Gastroesophageal sphincter (tissue), 4 donors: ENCODE results near the gene CERS4. TPM values are rescaled to one million over a fixed set of nuclear protein-coding genes. Genes with fewer than 3 reads are reported as not detected.
"Not testable (repeated sequence)": the region's sequence is repeated elsewhere in the genome, so short reads cannot be mapped to it uniquely, and the experiment has no call there.

Source experiments
- ATAC-seq: fragments of 150-250 bp; one replicate; pipeline ENCODE4 v1.9.1; 2016; ENCODE audit warnings: mild to moderate bottlenecking, moderate library complexity
- H3K27ac ChIP-seq, 4 donors: fragments of 200-600 bp; sonication (generic) in 3 of 4; 1 replicate in 3 of 4; 2 replicates in 1 of 4; pipeline ENCODE4 v1.5.1; 2016 to 2019
- H3K27me3 ChIP-seq: fragments of 200-600 bp; sonication (generic); one replicate; pipeline ENCODE4 v1.5.1; 2019
- H3K36me3 ChIP-seq, 2 donors: fragments of 200-600 bp; sonication (generic); one replicate each; pipeline ENCODE4 v1.5.1; 2019; ENCODE audit warnings: control low read depth in 1 of 2
- H3K4me1 ChIP-seq, 3 donors: fragments of 200-600 bp; sonication (generic); 1 replicate in 2 of 3; 2 replicates in 1 of 3; pipeline ENCODE4 v1.5.1; 2016 to 2019; ENCODE audit warnings: control low read depth in 2 of 3
- H3K4me3 ChIP-seq, 2 donors: fragments of 200-600 bp; sonication (generic); one replicate each; pipeline ENCODE4 v1.5.1; 2019; ENCODE audit warnings: mild to moderate bottlenecking in 1 of 2, moderate library complexity in 1 of 2
- H3K9me3 ChIP-seq, 3 donors: fragments of 200-600 bp; sonication (generic); one replicate each; pipeline ENCODE4 v1.5.1; 2017 to 2019; ENCODE audit warnings: control low read depth in 2 of 3
- EP300 ChIP-seq: sonication (generic); formaldehyde crosslinking; IDR thresholded peaks from one replicate; pipeline ENCODE4 v1.6.1; 2017; ENCODE audit warnings: antibody characterized with exemption, mild to moderate bottlenecking
- POLR2A ChIP-seq, 2 donors: fragments of 450-650 bp; IDR thresholded peaks; one replicate each; pipeline ENCODE4 v1.6.1; 2017; ENCODE audit warnings: antibody characterized with exemption in 2 of 2, mild to moderate bottlenecking in 2 of 2, moderate library complexity in 1 of 2
- POLR2AphosphoS5 ChIP-seq: sonication (generic); formaldehyde crosslinking; IDR thresholded peaks from one replicate; pipeline ENCODE4 v1.6.1; 2017; ENCODE audit warnings: antibody characterized with exemption
- WGBS, 2 donors: methylation state at CpG; one replicate each; pipeline ENCODE4 v1.1.5; 2018; ENCODE audit warnings: low coverage in 1 of 2; 5-methylcytosine and 5-hydroxymethylcytosine counted together
- total RNA-seq, 4 donors: library from RNA; depleted of rRNA; stranded (reverse); fragments of >200 nt; gene quantifications; one replicate each; pipeline ENCODE4 v1.1.0, GENCODE V29; 2016
- TF ChIP-seq, protein P1 (sequence below), 4 experiments: fragments of 200-600 bp in 2 of 4; fragments of 450-650 bp in 2 of 4; sonication (generic) in 1 of 4; IDR thresholded peaks; one replicate each; pipeline ENCODE4 v1.5.1; 2017 to 2019; ENCODE audit warnings: antibody characterized with exemption in 4 of 4, mild to moderate bottlenecking in 2 of 4, moderate library complexity in 2 of 4

CERS4 gene
- total RNA-seq, 4 donors from 2014 or later, result 24.8 to 33.8 (median 31.9) TPM

DNA sequence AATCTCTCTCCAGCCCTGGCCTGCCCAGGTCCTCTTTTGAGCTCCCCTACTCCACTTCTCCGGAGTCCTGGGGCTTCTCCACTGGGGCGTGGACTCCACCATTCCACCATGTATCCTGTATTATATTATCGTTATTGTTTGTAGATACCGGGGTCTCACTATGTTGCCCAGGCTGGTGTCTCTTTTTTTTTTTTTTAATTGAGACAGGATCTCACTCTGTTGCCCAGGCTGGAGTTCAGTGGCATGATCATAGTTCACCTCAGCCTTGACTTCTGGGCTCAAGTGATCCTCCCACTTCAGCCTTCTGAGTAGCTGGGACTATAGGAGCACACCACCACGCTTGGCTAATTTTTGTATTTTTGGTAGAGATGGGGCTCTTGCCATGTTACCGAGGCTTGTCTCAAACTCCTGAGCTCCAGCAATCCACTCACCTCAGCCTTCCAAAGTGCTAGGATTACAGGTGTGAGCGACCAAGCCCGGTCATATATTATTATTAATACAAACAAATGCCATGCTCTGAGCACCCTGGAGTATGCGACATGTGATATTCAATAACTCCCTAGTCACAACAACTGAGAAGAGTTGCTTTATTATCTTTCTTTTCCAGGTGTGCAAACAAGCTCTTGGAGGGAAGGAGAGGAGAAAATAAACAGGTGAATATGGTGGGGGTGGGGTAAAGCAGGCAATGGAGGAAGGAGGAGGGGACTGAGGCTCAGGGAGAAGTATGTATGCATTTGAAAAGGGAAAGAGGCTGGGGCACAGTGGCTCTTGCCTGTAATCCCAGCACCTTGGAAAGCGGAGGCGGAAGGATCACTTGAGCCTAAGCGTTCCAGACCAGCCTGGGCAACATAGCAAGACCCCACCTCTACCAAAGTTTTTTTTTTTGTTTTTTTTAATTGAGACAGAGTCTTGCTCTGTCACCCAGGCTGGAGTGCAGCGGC lies 2.8 kb upstream of the CERS4 start:
- peaks cover 0 to 29% (median 7%) of the 10 kb centered on the region in 3 donors for H3K4me1 ChIP-seq
- no peak overlapping the region for H3K4me3 ChIP-seq
- TF ChIP-seq, protein P1, sequence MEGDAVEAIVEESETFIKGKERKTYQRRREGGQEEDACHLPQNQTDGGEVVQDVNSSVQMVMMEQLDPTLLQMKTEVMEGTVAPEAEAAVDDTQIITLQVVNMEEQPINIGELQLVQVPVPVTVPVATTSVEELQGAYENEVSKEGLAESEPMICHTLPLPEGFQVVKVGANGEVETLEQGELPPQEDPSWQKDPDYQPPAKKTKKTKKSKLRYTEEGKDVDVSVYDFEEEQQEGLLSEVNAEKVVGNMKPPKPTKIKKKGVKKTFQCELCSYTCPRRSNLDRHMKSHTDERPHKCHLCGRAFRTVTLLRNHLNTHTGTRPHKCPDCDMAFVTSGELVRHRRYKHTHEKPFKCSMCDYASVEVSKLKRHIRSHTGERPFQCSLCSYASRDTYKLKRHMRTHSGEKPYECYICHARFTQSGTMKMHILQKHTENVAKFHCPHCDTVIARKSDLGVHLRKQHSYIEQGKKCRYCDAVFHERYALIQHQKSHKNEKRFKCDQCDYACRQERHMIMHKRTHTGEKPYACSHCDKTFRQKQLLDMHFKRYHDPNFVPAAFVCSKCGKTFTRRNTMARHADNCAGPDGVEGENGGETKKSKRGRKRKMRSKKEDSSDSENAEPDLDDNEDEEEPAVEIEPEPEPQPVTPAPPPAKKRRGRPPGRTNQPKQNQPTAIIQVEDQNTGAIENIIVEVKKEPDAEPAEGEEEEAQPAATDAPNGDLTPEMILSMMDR (IDR thresholded peaks at IDR 0.05), result no peak
- no peak for TF ChIP-seq EP300
- no peak for TF ChIP-seq POLR2A (IDR thresholded peaks at IDR 0.05)
- TF ChIP-seq POLR2AphosphoS5, result no peak
- no peaks in the 10 kb centered on the region for H3K36me3 ChIP-seq
- WGBS, 2 donors, result 89 to 95% methylated on average over 10 of the region's 13 CpGs
- no peak overlapping the region for H3K27ac ChIP-seq
- H3K9me3 ChIP-seq, result no peaks in the 10 kb centered on the region
- no peaks in the 10 kb centered on the region for H3K27me3 ChIP-seq
- ATAC-seq, result no peak

DNA sequence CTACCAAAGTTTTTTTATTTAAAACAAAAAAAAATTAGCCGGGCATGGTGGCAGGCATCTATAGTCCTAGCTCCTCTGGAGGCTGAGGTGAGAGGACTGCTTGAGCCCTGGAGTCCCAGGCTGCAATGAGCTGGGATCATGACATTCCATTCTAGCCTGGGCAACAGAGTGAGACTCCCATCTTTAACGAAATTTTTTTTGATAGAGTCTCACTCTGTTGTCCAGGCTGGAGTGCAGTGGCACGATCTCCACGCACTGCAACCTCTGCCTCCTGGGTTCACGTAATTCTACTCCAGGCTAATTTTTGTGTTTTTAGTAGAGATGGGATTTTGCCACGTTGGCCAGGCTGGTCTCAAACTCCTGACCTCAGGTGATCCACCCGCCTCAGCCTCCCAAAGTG lies 1.8 kb upstream of the CERS4 start:
- H3K27ac ChIP-seq, H3K36me3 ChIP-seq, H3K4me3 ChIP-seq, H3K27me3 ChIP-seq, H3K9me3 ChIP-seq, ATAC-seq: not testable (repeated sequence)
- WGBS, 2 donors, result 93 to 96% methylated on average over 4 to 5 of the region's 7 CpGs
- H3K4me1 ChIP-seq, result peaks cover 0 to 36% (median 7%) of the 10 kb centered on the region in 3 donors

DNA sequence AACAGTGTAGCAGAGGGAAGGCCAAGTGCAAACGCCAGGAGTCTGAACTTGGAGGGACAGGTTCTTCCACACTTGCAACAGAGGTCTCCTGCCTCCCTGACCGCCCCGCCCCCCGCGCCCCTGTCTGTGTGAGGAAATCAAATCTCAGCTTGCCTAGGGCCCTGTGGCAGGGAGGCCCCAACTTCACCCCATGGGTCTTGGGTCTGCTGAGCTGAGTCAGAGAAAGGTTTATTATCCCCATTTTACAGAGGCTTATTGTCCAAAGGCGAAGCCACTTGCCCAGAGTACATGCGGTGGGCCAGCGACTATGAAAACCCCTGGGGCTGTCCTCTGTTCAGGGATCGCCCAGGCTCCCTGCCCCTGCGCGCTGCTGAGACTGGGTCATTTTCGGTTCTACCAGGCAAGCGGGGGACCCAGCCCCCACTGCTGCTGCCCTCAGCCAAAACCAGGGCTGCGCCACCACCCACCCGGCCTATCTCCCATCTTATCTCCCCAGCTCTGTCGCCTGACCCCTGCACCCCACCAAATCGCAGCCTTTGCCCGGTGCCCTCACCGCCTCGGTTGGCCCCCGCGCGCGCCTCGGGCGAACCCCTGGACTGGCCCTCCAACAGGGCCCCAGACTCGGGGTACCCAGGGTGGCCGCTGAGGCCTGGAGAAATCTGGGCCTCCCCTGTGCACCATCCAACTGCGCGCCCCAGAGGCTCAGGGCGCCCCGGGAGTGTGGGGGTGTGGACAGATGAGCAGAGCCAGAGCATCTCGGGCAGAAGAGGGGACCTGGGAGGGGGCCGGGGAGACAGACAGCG lies 850 bp upstream of the CERS4 start:
- 43 to 57% methylated on average over 5 of the region's 35 CpGs for WGBS, 2 donors
- Histone ChIP-seq H3K27me3 (no peaks in the 10 kb centered on the region), H3K9me3 (no peaks in the 10 kb centered on the region), H3K27ac (peak overlapping the region in 3 of 4 donors; percentile 79 to 82 (median 81)), H3K36me3 (no peaks in the 10 kb centered on the region), H3K4me1 (peaks cover 0 to 36% (median 7%) of the 10 kb centered on the region in 3 donors), H3K4me3 (peak overlapping the region; percentile 54 to 97)
- no peak for ATAC-seq
- no peak for TF ChIP-seq POLR2A (IDR thresholded peaks at IDR 0.05)
- TF ChIP-seq, protein P1 (IDR thresholded peaks at IDR 0.05), result no peak
- TF ChIP-seq EP300, result no peak
- TF ChIP-seq POLR2AphosphoS5, result no peak

DNA sequence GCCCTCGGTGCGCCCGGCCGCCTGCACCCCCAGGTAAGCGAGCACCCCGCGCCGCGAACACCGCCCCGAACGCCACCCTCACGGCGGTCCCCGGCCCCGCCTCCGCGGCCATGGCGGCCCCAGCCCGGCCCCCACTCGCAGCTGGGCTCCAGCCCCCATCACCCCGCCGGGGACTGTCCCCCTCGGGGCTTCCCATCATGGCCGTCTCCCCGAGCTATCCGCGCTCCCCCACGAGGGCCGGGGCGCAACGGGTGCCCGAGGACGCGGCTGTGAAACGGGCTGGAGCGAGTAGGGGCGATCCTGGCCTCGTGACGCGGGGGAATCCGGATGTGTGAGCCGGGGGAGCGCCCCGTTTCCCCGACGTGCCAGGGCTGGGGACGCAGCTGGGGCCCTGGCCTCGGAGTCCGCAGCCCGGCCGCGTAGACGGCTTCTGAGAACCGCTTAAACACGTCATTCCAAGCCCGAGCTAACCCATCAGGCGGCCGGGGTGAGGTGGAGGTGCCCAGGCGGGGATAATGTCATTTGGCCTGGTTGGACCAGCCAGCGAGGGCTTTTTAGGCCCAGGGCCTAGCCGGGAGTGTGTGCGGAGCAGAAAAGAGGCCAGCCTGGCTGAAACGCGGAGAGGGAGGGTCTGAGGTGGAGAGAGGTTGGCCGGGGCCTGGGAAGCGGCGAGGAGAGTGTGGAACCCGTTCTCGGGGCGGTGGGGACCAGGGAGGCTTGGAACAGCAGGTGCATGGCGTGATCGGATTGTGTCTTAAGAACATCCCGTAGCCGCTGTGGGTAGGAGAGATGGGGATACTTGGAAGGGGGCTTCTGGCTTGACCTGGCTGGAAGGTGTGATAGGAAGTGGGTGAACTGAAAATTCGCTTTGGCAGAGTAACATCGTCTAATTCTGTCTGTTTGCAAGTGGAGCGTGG lies 550 bp downstream of the CERS4 start:
- ATAC-seq, result peak; percentile 53
- TF ChIP-seq, protein P1 (IDR thresholded peaks at IDR 0.05), result peak in 1 of 4 experiments; percentile 9
- TF ChIP-seq EP300 (no peak), POLR2AphosphoS5 (peak; percentile 28), POLR2A (IDR thresholded peaks at IDR 0.05) (peak in 1 of 2 donors; percentile 43)
- peak overlapping the region; percentile 54 to 97 for H3K4me3 ChIP-seq
- H3K36me3 ChIP-seq, result peaks cover 0 to 5% of the 10 kb centered on the region in 2 donors
- H3K9me3 ChIP-seq, result no peaks in the 10 kb centered on the region
- H3K27ac ChIP-seq, result peak overlapping the region in 3 of 4 donors; percentile 79 to 82 (median 81)
- H3K27me3 ChIP-seq, result no peaks in the 10 kb centered on the region
- WGBS, 2 donors, result 8 to 18% methylated on average over 2 to 15 of the region's 78 CpGs
- peaks cover 0 to 41% (median 7%) of the 10 kb centered on the region in 3 donors for H3K4me1 ChIP-seq
